Thyroid gland (tissue), 4 donors: ENCODE measurements around the gene ATL2.

ENCODE experiments used
- POLR2A ChIP-seq, 2 donors: fragments of 450-650 bp; IDR thresholded peaks; one replicate each; pipeline ENCODE4 v1.6.1; 2017; ENCODE audit warnings: antibody characterized with exemption in 2 of 2, mild to moderate bottlenecking in 2 of 2, moderate library complexity in 1 of 2
- TF ChIP-seq, protein P1 (sequence below), 6 experiments: fragments of 200-600 bp in 3 of 6; fragments of 450-650 bp in 3 of 6; sonication (generic) in 3 of 6; IDR thresholded peaks; one replicate each; pipeline ENCODE4 v1.5.1; 2016 to 2019; ENCODE audit warnings: antibody characterized with exemption in 6 of 6, mild to moderate bottlenecking in 2 of 6, inconsistent platforms in 1 of 6, moderate library complexity in 1 of 6

DNA sequence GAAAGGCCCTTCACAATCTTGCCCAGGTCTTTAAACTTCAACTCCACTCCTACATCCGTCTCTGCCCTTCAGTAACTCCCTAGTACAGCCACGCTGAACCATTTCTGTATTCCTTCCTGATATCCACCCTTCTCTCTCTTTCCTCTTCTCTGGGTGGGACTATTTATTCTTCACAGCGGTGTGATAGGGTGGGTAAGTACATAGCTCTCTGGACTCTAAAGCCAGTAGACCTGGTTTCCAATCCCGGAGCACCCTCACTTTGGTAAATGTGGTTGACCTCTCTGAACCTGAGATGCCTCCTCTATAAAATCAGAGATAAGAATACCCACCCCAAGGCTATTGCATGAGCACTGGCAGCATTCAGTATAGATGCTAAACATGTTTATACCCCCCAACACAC, 86.7 kb downstream of the ATL2 start:
- TF ChIP-seq POLR2A (IDR thresholded peaks at IDR 0.05): no peak
- TF ChIP-seq, protein P1, sequence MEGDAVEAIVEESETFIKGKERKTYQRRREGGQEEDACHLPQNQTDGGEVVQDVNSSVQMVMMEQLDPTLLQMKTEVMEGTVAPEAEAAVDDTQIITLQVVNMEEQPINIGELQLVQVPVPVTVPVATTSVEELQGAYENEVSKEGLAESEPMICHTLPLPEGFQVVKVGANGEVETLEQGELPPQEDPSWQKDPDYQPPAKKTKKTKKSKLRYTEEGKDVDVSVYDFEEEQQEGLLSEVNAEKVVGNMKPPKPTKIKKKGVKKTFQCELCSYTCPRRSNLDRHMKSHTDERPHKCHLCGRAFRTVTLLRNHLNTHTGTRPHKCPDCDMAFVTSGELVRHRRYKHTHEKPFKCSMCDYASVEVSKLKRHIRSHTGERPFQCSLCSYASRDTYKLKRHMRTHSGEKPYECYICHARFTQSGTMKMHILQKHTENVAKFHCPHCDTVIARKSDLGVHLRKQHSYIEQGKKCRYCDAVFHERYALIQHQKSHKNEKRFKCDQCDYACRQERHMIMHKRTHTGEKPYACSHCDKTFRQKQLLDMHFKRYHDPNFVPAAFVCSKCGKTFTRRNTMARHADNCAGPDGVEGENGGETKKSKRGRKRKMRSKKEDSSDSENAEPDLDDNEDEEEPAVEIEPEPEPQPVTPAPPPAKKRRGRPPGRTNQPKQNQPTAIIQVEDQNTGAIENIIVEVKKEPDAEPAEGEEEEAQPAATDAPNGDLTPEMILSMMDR (IDR thresholded peaks at IDR 0.05): no peak
